Measurements from ENCODE around the gene SAP30L.

SAP30L gene

GRCh38 chr5:154505567-154505966, 59.8 kb downstream of the SAP30L start:
- no peak for DNase-seq (ENCODE audit: extremely low read depth in 1 of 2, low read depth in 1 of 2)

DNA sequence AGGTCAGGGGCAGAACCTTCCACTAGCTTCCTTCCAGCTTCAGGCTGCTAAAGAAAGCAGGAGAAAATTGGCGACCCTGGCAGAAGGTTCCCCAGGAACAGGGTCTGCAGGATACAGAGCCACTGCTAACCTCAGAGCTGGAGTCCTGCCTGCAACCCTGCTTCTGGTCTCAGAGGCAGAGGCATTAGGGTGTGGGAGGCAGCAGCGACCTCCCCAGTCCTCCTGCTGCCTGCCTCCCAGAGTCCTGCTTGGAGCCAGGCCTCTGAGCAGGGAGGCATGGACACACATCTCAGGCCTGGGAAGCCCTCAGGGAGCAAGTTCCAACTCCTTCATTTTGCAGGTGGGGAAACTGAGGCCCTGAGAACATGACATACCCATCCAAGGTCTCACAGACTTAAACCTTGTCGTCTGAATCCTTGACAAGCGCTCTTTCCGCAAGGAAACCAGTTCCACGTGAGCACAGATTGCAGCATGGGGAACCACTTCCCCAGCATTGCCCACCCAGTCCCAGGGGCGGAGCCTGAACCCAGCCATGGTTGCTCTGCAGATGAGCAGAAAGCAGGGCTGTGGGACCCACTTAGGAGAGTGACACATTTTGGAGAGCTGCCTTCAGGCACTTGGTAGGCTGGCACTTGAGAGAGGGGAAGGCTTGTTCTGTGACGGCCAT, 60.4 kb downstream of the SAP30L start:
- no peak for DNase-seq (ENCODE audit: extremely low read depth in 1 of 2, low read depth in 1 of 2)

DNA sequence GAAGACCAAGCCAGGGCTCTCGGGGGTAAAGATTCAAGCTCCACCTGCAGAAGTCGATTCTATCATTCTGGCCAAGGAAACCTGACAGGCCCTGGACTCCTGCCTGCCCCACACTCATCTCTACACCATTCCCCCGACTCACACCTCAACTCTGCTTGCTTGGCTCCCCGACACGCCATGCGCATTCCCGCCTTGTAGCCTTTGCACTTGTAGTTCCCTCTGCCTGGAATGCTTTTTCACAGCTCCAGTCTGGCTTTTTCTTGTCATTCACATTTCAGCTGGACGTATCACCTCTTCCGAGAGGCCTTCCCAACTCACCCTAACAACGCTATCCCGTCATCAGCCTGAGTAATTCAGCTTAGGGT, 60.9 kb downstream of the SAP30L start:
- no peak for DNase-seq (ENCODE audit: extremely low read depth in 1 of 2, low read depth in 1 of 2)

GRCh38 chr5:154508114-154508513, 62.3 kb downstream of the SAP30L start:
- no peak for DNase-seq (ENCODE audit: extremely low read depth in 1 of 2, low read depth in 1 of 2)

- no peak for DNase-seq (ENCODE audit: extremely low read depth in 1 of 2, low read depth in 1 of 2)
Measured at GRCh38 chr5:154509784-154510555, 64.2 kb downstream of the SAP30L start.
